Measurements from ENCODE around the gene PRKCB.
A peak's percentile ranks its signal among the peaks of the same experiment; 100 is the strongest.

The PRKCB gene

GRCh38 chr16:24188751-24189318 is 353.1 kb downstream of the PRKCB start:
- peaks cover 38% of the 10 kb centered on the region for H3K36me3 Mint-ChIP-seq (ENCODE audit: low read depth)
- no peaks in the 10 kb centered on the region for H3K9me3 Mint-ChIP-seq
- H3K4me3 Mint-ChIP-seq, result no peak overlapping the region

DNA sequence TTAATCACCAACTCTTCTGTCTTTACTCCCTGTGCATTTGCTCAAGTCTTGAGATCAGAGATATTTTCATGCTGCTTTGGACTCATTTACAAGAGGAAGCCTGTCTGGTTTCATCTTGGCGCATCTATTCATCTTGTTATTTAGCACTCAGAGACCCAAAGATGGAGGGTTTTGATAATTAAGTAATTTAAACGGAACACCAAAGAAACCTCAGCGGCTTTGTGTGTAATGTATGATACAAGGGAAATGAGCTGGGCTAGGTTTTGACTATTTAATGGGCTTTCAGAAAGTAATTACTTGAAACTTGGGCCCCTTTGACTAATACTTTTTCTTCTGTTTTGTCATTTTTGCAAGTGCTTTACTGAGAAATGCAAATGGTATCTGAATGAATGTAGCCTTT is 354.2 kb downstream of the PRKCB start:
- Mint-ChIP-seq H3K4me3 (peak overlapping the region; percentile 55), H3K36me3 (ENCODE audit: low read depth) (peaks cover 38% of the 10 kb centered on the region)
- peak; percentile 36 for DNase-seq (ENCODE audit: low spot score)

More at GRCh38 chr16:24188751-24189318, 353.1 kb downstream of the PRKCB start:
- Mint-ChIP-seq H3K4me1 (ENCODE audit: low read depth) (peaks cover 30% of the 10 kb centered on the region), H3K27ac (no peak overlapping the region), H3K27me3 (ENCODE audit: low read depth) (no peaks in the 10 kb centered on the region)
- no peak for DNase-seq (ENCODE audit: low spot score)

GRCh38 chr16:24191876-24192402 is 356.2 kb downstream of the PRKCB start:
- Mint-ChIP-seq H3K27me3 (ENCODE audit: low read depth) (no peaks in the 10 kb centered on the region), H3K27ac (peak overlapping the region; percentile 17), H3K9me3 (no peaks in the 10 kb centered on the region), H3K36me3 (ENCODE audit: low read depth) (peaks cover 39% of the 10 kb centered on the region), H3K4me3 (no peak overlapping the region), H3K4me1 (ENCODE audit: low read depth) (peaks cover 30% of the 10 kb centered on the region)
- DNase-seq (ENCODE audit: low spot score), result no peak

More for the DNA sequence above, 354.2 kb downstream of the PRKCB start:
- H3K27me3 Mint-ChIP-seq (ENCODE audit: low read depth), result no peaks in the 10 kb centered on the region
- H3K4me1 Mint-ChIP-seq (ENCODE audit: low read depth), result peaks cover 30% of the 10 kb centered on the region
- H3K27ac Mint-ChIP-seq, result peak overlapping the region; percentile 79
- no peaks in the 10 kb centered on the region for H3K9me3 Mint-ChIP-seq

GRCh38 chr16:24195221-24195620 is 359.4 kb downstream of the PRKCB start:
- DNase-seq (ENCODE audit: low spot score), result no peak
- Mint-ChIP-seq H3K4me1 (ENCODE audit: low read depth) (peaks cover 16% of the 10 kb centered on the region), H3K36me3 (ENCODE audit: low read depth) (peaks cover 49% of the 10 kb centered on the region), H3K4me3 (no peak overlapping the region), H3K27ac (no peak overlapping the region), H3K27me3 (ENCODE audit: low read depth) (no peaks in the 10 kb centered on the region), H3K9me3 (no peaks in the 10 kb centered on the region)

- Mint-ChIP-seq H3K9me3 (no peaks in the 10 kb centered on the region), H3K27ac (no peak overlapping the region), H3K27me3 (ENCODE audit: low read depth) (no peaks in the 10 kb centered on the region), H3K36me3 (ENCODE audit: low read depth) (peaks cover 34% of the 10 kb centered on the region), H3K4me3 (no peak overlapping the region), H3K4me1 (ENCODE audit: low read depth) (no peaks in the 10 kb centered on the region)
- DNase-seq (ENCODE audit: low spot score), result no peak
Observed at GRCh38 chr16:24198807-24199533, 363.2 kb downstream of the PRKCB start.

- Mint-ChIP-seq H3K27me3 (ENCODE audit: low read depth) (no peaks in the 10 kb centered on the region), H3K27ac (no peak overlapping the region), H3K9me3 (no peaks in the 10 kb centered on the region), H3K4me3 (no peak overlapping the region), H3K4me1 (ENCODE audit: low read depth) (no peaks in the 10 kb centered on the region), H3K36me3 (ENCODE audit: low read depth) (peaks cover 17% of the 10 kb centered on the region)
- no peak for DNase-seq (ENCODE audit: low spot score)
Observed at GRCh38 chr16:24203675-24204074, 367.9 kb downstream of the PRKCB start.

DNA sequence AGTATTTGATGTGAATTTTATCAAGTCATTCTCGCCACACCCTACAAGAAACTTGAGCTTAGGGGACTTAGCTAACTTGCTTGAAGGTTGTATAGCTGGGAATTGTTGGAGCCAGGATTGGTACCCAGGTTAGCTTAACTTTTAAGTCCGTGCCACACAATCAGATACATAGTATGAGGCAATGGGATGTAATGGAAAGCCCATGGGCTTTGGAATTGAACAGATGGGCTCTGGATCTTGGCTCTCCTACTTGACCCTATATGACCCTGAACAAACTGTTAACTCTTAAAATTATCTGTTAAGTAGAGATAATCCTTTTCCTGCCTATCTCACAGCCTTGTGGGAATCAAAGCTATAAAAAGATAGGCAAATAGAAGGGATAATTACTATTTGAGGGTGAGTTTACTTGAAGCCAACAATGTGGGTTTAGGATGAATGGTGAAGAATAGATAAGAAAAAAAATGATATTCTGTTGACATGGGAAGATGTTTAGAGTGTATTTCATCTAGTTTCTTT is 368.4 kb downstream of the PRKCB start:
- peaks cover 13% of the 10 kb centered on the region for H3K36me3 Mint-ChIP-seq (ENCODE audit: low read depth)
- DNase-seq (ENCODE audit: low spot score), result no peak
- H3K4me1 Mint-ChIP-seq (ENCODE audit: low read depth), result no peaks in the 10 kb centered on the region
- no peak overlapping the region for H3K4me3 Mint-ChIP-seq
- no peaks in the 10 kb centered on the region for H3K9me3 Mint-ChIP-seq
- H3K27me3 Mint-ChIP-seq (ENCODE audit: low read depth), result no peaks in the 10 kb centered on the region
- H3K27ac Mint-ChIP-seq, result no peak overlapping the region

DNA sequence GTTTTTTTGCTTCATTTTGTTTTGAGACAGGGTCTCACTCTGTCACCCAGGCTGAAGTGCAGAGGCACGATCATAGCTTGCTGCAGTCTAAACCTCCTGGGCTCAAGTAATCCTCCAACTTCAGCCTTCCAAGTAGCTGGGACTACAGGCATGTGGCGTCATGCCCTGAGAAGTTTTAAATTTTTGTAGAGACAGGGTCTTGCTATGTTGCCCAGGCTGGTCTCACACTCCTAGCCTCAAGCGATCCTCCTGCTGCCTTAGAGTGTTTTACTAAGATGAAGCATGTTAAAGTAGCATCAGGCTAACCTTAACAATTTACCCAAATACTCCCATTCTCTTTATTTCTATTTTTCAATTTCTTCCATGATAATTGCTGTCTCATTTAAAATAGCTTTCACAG is 371.1 kb downstream of the PRKCB start:
- Mint-ChIP-seq H3K36me3 (ENCODE audit: low read depth) (peaks cover 13% of the 10 kb centered on the region), H3K27ac (no peak overlapping the region), H3K4me3 (no peak overlapping the region), H3K27me3 (ENCODE audit: low read depth) (no peaks in the 10 kb centered on the region), H3K9me3 (no peaks in the 10 kb centered on the region), H3K4me1 (ENCODE audit: low read depth) (no peaks in the 10 kb centered on the region)
- DNase-seq (ENCODE audit: low spot score), result no peak

GRCh38 chr16:24208710-24209109 is 372.9 kb downstream of the PRKCB start:
- Mint-ChIP-seq H3K36me3 (ENCODE audit: low read depth) (peaks cover 11% of the 10 kb centered on the region), H3K27ac (no peak overlapping the region)

GRCh38 chr16:24214992-24215391 is 379.2 kb downstream of the PRKCB start:
- Mint-ChIP-seq H3K36me3 (ENCODE audit: low read depth) (peaks cover 14% of the 10 kb centered on the region), H3K4me1 (ENCODE audit: low read depth) (no peaks in the 10 kb centered on the region), H3K9me3 (no peaks in the 10 kb centered on the region), H3K27me3 (ENCODE audit: low read depth) (no peaks in the 10 kb centered on the region), H3K4me3 (no peak overlapping the region), H3K27ac (no peak overlapping the region)
- DNase-seq (ENCODE audit: low spot score), result no peak

More at GRCh38 chr16:24208710-24209109, 372.9 kb downstream of the PRKCB start:
- DNase-seq (ENCODE audit: low spot score), result no peak
- no peak overlapping the region for H3K4me3 Mint-ChIP-seq
- H3K4me1 Mint-ChIP-seq (ENCODE audit: low read depth), result no peaks in the 10 kb centered on the region
- no peaks in the 10 kb centered on the region for H3K27me3 Mint-ChIP-seq (ENCODE audit: low read depth)
- H3K9me3 Mint-ChIP-seq, result no peaks in the 10 kb centered on the region

GRCh38 chr16:24216961-24217360 is 381.2 kb downstream of the PRKCB start:
- no peaks in the 10 kb centered on the region for H3K4me1 Mint-ChIP-seq (ENCODE audit: low read depth)
- no peak for DNase-seq (ENCODE audit: low spot score)
- no peaks in the 10 kb centered on the region for H3K9me3 Mint-ChIP-seq
- peaks cover 12% of the 10 kb centered on the region for H3K36me3 Mint-ChIP-seq (ENCODE audit: low read depth)
- H3K27me3 Mint-ChIP-seq (ENCODE audit: low read depth), result no peaks in the 10 kb centered on the region
- no peak overlapping the region for H3K27ac Mint-ChIP-seq
- H3K4me3 Mint-ChIP-seq, result no peak overlapping the region

GRCh38 chr16:24217461-24217860 is 381.7 kb downstream of the PRKCB start:
- Mint-ChIP-seq H3K36me3 (ENCODE audit: low read depth) (peaks cover 12% of the 10 kb centered on the region), H3K27ac (no peak overlapping the region), H3K9me3 (no peaks in the 10 kb centered on the region), H3K4me1 (ENCODE audit: low read depth) (no peaks in the 10 kb centered on the region), H3K27me3 (ENCODE audit: low read depth) (no peaks in the 10 kb centered on the region), H3K4me3 (no peak overlapping the region)
- no peak for DNase-seq (ENCODE audit: low spot score)

GRCh38 chr16:24218299-24218698 is 382.5 kb downstream of the PRKCB start:
- Mint-ChIP-seq H3K4me1 (ENCODE audit: low read depth) (no peaks in the 10 kb centered on the region), H3K4me3 (no peak overlapping the region), H3K9me3 (no peaks in the 10 kb centered on the region), H3K27me3 (ENCODE audit: low read depth) (no peaks in the 10 kb centered on the region), H3K27ac (no peak overlapping the region), H3K36me3 (ENCODE audit: low read depth) (peaks cover 14% of the 10 kb centered on the region)
- no peak for DNase-seq (ENCODE audit: low spot score)

GRCh38 chr16:24221219-24221618 is 385.4 kb downstream of the PRKCB start:
- Mint-ChIP-seq H3K27me3 (ENCODE audit: low read depth) (no peaks in the 10 kb centered on the region), H3K4me1 (ENCODE audit: low read depth) (no peaks in the 10 kb centered on the region), H3K27ac (no peak overlapping the region), H3K36me3 (ENCODE audit: low read depth) (peaks cover 11% of the 10 kb centered on the region), H3K4me3 (no peak overlapping the region), H3K9me3 (no peaks in the 10 kb centered on the region)
- DNase-seq (ENCODE audit: low spot score), result no peak
